ENCODE measurements around the gene GPHN. TPM values are rescaled to one million over a fixed set of nuclear protein-coding genes. Genes with fewer than 3 reads are reported as not detected.

Gene GPHN
- total RNA-seq, 6 experiments from 2014 or later = 21.2 to 81.7 (median 40.2) TPM

GRCh38 chr14:66910311-66910840 lies 402.4 kb downstream of the GPHN start:
- no peaks in the 10 kb centered on the region for H3K9me3 ChIP-seq
- no peaks in the 10 kb centered on the region for H3K4me1 ChIP-seq
- no peak for TF ChIP-seq POLR2A (IDR thresholded peaks at IDR 0.05)
- TF ChIP-seq CTCF (IDR thresholded peaks at IDR 0.05) = no peak
- H3K36me3 ChIP-seq = no peaks in the 10 kb centered on the region
- ATAC-seq = no peak
- 88% methylated on average over 1 of the region's 1 CpG for WGBS (ENCODE audit: insufficient coverage, low coverage, low lambda C conversion rate, missing lambda C conversion rate)
- no peaks in the 10 kb centered on the region for H3K27me3 ChIP-seq
- no peak overlapping the region for H3K27ac ChIP-seq
- intact Hi-C loops (cut with DNase I) = no loop called here
- no peak for DNase-seq
- no peak overlapping the region for H3K4me3 ChIP-seq

DNA sequence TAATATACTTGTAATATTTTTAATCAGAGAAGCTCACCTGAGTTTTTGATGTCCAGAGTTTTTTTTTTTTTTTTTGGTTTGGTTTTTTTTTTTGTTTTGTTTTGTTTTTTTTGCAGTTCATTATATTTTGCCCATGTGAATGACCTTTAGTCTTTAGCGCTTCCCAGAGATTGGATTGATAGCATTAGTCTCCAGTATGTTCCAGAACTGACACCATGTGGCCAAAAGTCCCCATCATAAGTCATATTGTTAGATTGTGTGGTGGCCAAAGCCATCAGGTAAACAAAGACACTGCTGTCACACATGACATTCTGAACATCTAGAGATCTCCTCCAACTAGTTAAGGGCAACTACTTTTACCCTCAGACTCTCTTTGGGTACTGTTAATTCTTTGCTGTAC lies 408.5 kb downstream of the GPHN start:
- ATAC-seq = peak; percentile 70 to 93 (median 78)
- H3K36me3 ChIP-seq = no peaks in the 10 kb centered on the region
- DNase-seq = no peak
- H3K4me1 ChIP-seq = peaks cover 0 to 14% (median 0%) of the 10 kb centered on the region in 4 donors
- H3K27me3 ChIP-seq = no peaks in the 10 kb centered on the region
- intact Hi-C loops (cut with DNase I) = no loop called here
- H3K4me3 ChIP-seq = no peak overlapping the region
- H3K9me3 ChIP-seq = no peaks in the 10 kb centered on the region
- no peak for TF ChIP-seq POLR2A (IDR thresholded peaks at IDR 0.05)
- no peak for TF ChIP-seq CTCF (IDR thresholded peaks at IDR 0.05)
- 17% methylated on average over 1 of the region's 1 CpG for WGBS (ENCODE audit: insufficient coverage, low coverage, low lambda C conversion rate, missing lambda C conversion rate)
- H3K27ac ChIP-seq = no peak overlapping the region

GRCh38 chr14:66918527-66918926 lies 410.6 kb downstream of the GPHN start:
- Histone ChIP-seq H3K4me3 (no peak overlapping the region), H3K36me3 (peaks cover 0 to 9% (median 0%) of the 10 kb centered on the region in 4 donors), H3K27ac (no peak overlapping the region), H3K4me1 (peaks cover 0 to 14% (median 0%) of the 10 kb centered on the region in 4 donors), H3K27me3 (no peaks in the 10 kb centered on the region), H3K9me3 (no peaks in the 10 kb centered on the region)
- WGBS (ENCODE audit: insufficient coverage, low coverage, low lambda C conversion rate, missing lambda C conversion rate) = 77% methylated on average over 5 of the region's 5 CpGs
- TF ChIP-seq CTCF (IDR thresholded peaks at IDR 0.05) (no peak), POLR2A (IDR thresholded peaks at IDR 0.05) (no peak)
- intact Hi-C loops (cut with DNase I) = no loop called here
- ATAC-seq (no peak), DNase-seq (no peak)

GRCh38 chr14:66920196-66920595 lies 412.2 kb downstream of the GPHN start:
- TF ChIP-seq CTCF (IDR thresholded peaks at IDR 0.05) (no peak), POLR2A (IDR thresholded peaks at IDR 0.05) (no peak)
- intact Hi-C loops (cut with DNase I) = no loop called here
- Histone ChIP-seq H3K4me1 (peaks cover 0 to 14% (median 0%) of the 10 kb centered on the region in 4 donors), H3K9me3 (no peaks in the 10 kb centered on the region), H3K4me3 (no peak overlapping the region), H3K27me3 (no peaks in the 10 kb centered on the region), H3K27ac (no peak overlapping the region), H3K36me3 (peaks cover 0 to 14% (median under 1%) of the 10 kb centered on the region in 4 donors)
- ATAC-seq = no peak
- WGBS (ENCODE audit: insufficient coverage, low coverage, low lambda C conversion rate, missing lambda C conversion rate) = 86% methylated on average over 1 of the region's 1 CpG
- no peak for DNase-seq

All from right lobe of liver (tissue), 6 donors.